Activated CD4-positive, alpha-beta T cell treated with anti-CD3 and anti-CD28 coated beads, Interleukin-2, amount 50 U/mL, for 4 hours (primary cell): ENCODE data around the gene CDCA5.
"Not testable (repeated sequence)": the region's sequence is repeated elsewhere in the genome, so short reads cannot be mapped to it uniquely, and the experiment has no call there.

ENCODE experiments used
- DNase-seq, 2 experiments: peaks; one replicate each; pipeline ENCODE4 v3.0.0-alpha.2; 2020

CDCA5 gene

GRCh38 chr11:65118891-65119669, 35.2 kb upstream of the CDCA5 start:
- DNase-seq: not testable (repeated sequence)

DNA sequence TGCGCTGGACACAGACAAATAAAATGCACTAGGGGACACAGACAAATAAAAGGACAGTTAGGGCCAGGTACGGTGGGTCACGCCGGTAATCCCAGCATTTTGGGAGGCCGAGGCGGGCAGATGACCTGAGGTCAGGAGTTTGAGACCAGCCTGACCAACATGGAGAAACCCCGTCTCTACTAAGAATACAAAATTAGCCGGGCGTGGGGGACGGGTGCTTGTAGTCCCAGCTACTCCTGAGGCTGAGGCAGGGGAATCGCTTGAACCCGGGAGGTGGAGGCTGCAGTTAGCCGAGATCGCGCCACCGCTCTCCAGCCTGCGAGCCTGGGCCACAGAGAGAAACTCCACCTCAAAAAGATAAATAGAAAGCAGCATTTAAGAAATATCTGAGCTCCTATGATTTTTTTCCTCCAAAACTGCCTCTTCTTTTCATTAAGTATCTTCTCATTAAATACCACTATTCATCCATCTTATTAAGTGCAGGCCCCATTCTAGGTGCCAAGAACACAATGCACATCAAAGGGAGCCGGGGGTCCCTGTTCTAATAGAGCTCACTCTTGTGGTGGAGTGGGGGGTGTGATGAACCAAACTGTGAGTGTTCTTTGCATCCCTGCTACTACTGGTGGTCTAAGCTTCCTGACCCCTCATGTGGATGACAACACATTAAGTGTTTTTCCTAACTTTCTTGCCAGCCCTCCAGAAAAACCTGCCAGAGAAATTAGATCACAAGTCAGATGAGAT, 34.4 kb upstream of the CDCA5 start:
- no peak for DNase-seq

DNA sequence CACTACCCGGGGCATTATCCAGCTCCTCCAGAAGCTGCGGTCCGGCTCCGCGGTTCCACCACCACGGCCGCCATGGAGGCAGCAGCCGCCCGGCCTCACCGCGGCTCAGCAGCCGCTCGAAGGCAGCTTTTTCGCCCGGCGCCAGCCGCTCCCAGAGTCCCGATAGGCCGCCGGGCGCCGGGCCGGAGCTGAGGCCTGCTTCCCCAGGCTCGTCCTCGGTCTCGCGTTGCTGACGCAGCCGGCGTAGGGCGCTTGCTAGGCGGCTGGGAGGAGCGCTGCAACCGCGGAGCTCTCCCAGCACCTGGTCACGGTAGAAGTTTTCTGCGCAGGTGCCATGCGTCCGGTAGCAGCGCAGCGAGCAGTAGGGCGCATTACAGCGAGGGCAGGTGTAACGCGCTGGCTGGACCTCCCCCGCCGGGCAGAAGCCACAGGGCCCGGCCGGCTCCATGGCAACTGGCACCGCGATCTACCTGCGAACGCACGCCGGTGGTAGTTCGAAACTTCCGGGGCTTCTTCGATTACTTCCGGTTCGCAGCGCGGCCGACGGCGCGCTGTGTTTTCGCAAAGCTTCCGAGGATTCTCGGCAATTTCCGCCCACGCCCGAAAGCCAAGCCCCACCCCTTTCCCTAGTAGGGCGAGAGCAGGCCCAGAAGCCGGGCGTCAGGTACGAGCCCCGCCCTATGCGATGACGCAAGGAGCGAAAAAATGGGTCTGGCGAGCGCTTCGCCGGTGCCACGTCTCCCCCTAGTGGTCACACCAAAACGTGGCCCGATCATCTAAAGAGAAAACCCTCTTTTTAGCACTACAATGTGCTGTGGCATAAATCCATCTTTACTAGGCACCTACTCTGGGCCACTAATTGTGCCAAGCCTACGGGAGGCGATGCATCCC, 33.6 kb upstream of the CDCA5 start, which contains the start of gene ZNHIT2:
TSS of gene ZNHIT2 (minus strand) at position 496 of the 891 bp plus-strand sequence. CDS start at position 448, 48 bp downstream.
- peak; percentile 100 for DNase-seq

DNA sequence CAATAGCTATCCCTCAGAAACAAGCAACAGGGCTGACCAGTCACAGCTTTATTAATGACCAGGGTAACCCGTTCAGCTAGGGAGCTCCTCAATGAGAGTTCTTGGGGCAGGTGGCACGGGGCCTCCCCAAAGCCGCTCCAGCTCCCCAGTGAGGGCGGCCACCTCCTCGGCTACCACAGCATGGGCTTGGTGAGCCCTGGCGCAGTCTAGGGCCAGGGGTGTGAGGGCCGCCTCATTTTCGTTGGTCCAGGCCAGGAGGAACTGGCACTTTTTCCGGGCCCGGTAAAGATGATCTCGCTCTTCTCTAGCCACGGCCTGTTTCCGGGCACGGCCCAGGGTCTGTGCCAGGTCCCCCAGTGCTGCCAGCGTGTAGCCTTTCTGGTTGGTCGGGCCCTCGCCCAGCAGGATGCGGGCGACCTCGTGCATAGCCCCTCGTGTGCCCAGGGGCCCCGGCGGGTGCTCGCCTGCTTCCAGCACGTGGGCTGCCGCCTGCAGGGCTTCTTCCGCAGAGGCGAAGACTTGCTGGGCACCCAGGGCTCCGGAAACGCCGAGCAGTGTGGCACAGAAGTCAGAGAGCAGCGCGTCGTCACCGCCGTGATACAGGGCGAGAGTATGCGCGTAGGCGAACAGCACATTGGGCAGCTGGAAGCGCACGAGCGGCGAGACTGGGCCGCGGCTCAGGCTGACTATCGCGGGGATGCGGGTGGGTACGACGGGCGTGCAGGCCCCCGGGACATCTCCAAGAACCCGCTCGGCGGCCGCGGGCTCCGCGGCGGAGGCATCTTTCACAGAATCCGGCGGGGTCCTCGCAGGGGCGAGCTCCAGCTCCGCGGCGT, 32.7 kb upstream of the CDCA5 start:
- DNase-seq: peak; percentile 54 to 63

GRCh38 chr11:65115361-65116082, 31.7 kb upstream of the CDCA5 start:
- DNase-seq: no peak

DNA sequence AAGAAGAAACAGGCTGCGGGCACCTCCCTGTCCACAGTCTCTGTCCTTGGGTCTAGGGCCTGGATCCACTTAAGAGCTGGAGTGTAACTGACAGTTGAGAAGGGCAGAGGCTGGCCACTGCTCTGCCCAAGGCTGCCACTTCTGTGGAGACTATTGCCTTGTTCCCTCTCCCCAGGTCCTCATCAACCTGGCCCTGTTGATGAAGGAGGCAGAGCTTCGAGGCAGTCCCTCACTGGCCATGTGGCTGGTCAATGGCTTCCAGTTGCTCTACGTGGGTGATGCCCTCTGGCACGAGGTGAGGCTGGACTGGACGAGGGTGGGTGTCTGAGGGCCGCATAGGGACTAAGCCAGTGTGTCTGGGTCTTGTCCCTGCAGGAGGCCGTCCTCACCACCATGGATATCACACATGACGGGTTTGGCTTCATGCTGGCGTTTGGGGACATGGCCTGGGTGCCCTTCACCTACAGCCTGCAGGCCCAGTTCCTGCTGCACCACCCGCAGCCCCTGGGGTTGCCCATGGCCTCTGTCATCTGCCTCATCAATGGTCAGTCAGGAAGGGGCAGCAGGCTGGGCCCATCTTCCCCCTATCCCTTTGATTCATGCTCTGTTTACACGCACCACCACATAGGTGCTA, 30.8 kb upstream of the CDCA5 start:
- DNase-seq: no peak

DNA sequence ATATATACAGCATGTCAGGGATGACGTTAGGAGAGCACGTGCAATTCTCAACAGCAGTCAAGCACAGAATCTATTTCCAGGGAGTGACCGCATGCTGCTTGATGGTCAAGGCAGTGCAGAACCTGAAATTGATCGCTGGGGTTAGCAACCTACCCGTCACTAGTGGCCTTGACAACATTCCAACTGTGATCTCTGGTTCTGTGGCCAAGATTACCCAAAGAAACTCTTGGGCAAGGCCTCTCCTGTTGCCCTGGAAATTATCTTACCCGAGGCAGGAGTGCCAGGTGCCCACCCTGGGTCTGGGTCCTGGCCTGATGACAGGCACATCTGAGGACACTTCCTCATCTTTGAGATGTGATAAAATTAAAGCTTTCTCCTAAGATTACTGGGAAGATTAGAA, 30.0 kb upstream of the CDCA5 start:
- no peak for DNase-seq

- DNase-seq: no peak
Measured at GRCh38 chr11:65113361-65113756, 29.5 kb upstream of the CDCA5 start.

DNA sequence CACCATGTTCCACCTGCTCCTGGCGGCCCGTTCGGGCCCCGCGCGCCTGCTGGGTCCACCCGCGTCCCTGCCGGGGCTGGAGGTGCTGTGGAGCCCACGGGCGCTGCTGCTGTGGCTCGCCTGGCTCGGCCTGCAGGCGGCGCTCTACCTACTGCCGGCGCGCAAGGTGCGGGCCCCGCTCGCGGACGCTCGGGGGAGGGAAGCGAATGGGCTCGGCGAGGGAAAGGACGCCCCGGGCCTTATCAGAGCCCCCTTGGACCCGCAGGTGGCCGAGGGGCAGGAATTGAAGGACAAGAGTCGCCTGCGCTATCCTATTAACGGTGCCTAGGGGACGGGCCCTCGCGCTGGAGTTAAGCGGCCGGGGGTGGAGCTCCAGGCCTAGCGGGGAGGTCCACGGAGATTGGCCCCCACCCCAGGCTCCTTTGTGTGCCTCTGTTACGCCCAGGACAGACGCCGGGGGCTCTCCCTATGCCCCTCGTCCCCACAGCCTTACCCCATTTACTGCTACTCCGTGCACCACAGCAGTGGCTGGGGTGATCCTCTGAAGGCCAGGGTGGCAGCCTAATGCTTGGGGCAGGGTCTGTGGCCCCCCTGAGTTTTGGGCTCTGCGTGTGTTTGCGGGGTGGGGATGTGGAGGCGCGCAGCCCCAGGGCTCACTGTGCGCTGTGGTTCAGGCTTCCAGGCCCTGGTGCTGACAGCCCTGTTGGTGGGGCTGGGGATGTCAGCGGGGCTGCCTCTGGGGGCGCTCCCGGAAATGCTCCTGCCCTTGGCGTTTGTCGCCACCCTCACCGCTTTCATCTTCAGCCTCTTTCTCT, 28.9 kb upstream of the CDCA5 start:
- peak; percentile 65 to 72 for DNase-seq

DNA sequence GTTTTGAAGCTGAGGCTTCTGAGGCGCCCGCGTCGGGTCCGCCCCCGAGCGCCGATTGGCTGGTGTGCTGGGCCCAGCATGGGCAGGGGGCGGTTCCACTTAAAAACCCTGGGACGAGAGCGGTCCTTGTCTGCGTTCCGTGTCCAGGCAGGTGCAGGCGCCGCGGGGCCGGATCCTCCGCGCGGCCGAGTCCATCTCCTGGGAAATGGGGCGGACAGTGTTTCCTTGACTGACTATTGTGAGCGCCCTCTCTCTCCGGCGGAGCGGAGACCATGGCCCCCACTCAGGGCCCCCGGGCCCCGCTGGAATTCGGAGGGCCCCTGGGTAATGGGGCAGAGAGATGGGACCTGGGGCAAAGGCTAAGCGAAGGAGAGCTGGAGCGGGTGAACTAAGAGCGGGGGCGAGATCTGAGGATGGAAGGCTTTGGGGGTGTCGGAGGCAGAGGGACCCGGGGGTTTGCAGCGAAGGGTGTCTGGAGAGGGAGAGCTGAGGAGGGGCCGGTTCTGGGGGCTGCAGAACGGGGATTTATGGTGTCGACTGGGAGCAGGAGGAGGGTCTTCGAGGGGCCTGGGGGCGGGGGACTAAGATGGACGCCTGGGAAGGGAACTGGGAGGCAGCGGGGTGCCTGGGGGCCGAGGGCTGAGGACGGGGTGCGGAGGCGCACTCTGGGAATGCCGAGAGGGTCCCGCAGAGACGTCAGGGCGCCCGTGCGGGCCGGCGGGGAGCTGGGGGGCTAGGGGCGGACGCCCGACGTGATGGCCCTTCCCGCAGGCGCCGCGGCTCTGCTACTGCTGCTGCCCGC, 28.1 kb upstream of the CDCA5 start, which contains the start of gene TM7SF2:
TSS of gene TM7SF2 (plus strand) at position 129 of the 802 bp plus-strand sequence. CDS start at position 273, 144 bp downstream.
- DNase-seq: peak; percentile 93 to 94

DNA sequence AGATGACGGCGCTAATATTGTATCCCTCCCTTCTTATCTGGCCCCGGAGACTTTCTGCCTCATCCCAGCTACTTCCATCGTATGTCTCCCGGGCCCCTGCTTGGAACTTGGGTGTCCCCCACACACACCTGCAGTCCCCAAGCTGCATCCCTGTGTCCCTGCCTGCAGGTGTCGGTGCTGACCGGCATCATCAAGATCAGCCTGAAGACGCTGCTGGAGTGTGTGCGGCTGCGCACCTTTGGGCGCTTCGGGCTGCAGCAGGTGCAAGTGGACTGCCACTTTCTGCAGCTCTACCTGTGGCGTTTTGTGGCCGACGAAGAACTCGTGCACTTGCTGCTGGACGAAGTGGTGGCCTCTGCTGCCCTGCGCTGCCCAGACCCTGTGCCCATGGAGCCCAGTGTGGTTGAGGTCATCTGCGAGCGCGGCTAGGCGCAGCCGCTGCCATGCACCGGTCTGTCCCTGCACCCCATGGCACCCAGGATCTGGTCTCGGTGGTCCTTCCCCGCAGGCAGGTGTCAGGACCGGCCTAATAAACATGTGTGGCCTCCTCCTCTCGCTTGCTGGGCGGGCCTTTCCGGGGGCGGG, 27.4 kb upstream of the CDCA5 start:
- DNase-seq: no peak

DNA sequence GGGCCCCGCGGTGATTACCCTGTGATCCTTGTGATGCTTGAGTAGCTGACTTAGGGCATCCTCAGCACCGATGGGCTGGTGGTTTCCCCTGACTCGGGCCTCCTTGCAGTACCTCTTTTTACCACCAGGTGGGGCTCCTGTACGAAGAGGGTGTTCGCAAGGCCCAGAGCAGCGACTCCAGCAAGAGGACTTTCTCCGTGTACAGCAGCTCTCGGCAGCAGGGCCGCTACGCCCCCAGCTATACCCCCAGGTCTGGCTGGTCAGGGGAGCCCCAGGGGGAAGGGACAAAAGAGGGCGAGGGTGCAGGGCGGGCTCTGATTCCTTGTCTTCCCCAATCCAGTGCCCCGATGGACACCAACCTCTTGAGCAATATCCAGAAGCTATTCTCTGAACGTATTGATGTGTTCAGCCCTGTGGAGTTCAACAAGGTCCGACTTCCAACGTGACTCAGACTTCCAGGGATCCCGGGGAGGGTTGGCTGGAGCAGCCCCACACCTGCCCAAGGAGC, 26.6 kb upstream of the CDCA5 start:
- DNase-seq: peak; percentile 94 to 98

DNA sequence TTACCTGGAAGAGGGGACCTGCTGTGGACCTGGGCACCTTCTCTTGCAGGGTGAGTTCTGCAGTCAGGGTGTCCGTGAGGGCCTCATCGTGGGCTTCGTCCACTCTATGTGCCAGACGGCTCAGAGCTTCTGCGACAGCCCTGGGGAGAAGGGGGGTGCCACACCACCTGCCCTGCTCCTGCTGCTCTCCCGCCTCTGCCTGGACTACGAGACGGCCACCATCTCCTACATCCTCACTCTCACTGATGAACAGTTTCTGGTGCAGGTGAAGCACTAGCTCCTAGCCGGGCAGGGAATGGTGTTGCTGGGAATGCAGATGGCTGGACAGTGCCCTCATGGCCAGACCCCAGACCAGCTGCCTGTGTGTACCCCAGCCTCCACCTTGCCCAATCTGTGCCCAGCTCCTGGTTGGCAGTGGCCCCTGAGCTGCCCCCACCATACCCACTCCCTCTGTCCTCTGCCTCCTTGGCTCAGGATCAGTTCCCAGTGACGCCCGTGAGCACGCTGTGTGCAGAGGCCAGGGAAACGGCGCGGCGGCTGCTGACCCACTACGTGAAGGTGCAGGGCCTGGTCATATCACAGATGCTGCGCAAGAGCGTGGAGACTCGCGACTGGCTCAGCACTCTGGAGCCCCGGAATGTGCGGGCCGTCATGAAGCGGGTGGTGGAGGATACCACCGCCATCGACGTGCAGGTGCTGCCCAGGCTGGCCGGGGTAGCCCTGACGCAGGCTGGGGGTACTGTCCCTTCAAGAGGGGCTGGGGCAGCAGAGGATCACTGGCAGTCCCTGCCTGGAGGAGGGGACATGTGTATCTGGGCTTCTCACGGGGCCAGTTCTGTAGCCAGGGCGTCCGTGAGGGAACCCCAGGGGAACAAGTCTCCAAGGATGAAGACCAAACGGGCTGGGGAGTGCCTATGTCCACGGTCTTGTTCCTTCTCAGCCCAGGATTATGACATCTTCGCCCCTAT, 25.7 kb upstream of the CDCA5 start:
- DNase-seq: no peak

GRCh38 chr11:65108469-65109123, 24.8 kb upstream of the CDCA5 start:
- DNase-seq: no peak

DNA sequence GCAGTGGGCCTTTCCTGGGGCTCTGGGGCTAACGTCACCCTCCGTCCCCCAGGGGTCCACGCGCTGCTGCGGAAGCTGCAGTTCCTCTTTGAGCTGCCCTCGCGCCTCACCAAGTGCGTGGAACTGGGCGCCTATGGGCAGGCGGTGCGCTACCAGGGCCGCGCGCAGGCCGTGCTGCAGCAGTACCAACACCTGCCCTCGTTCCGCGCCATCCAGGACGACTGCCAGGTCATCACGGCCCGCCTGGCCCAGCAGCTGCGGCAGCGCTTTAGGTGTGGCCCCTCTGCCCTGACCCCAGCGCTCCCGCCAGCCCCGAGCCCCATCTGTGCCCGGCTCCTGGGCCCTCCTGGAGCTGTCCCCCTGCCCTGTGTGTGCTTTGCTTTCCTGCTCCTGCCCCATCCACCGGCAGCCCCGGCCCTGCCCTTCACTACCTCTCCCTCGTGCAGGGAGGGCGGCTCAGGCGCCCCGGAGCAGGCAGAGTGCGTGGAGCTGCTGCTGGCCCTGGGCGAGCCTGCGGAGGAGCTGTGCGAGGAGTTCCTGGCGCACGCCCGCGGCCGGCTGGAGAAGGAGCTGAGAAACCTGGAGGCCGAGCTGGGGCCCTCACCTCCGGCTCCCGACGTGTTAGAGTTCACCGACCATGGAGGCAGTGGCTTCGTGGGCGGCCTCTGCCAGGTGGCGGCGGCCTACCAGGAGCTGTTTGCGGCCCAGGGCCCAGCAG, 24.1 kb upstream of the CDCA5 start:
- DNase-seq: no peak

- DNase-seq: no peak
Measured at GRCh38 chr11:65107078-65107477, 23.2 kb upstream of the CDCA5 start.
